Activated CD8-positive, alpha-beta memory T cell treated with anti-CD3 and anti-CD28 coated beads, Interleukin-2, amount 50 U/mL, for 48 hours (primary cell): ENCODE data around the gene HRAS.

Experiments used
- DNase-seq: peaks from one replicate; pipeline ENCODE4 v3.0.0-alpha.2; 2020

HRAS gene

DNA sequence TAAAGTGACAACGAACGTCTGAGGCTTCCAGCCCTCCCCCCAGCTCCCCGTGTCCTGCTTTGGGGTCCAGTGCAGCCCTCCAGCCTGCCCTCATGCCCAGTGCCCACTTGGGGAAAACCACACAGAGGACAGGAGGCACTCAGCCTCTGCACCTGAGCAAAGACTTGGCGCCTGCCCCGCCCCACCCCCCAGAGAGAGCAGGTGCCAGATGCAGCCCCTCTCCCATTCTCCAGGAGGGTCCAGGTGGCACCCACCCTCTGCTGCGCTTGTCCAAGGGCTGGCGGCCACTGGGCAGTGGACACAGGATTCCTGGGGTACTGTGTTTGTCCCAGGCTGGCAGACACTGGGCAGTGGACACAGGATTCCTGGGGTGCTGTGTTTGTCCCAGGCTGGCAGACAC lies 44.0 kb downstream of the HRAS start:
- no peak for DNase-seq

DNA sequence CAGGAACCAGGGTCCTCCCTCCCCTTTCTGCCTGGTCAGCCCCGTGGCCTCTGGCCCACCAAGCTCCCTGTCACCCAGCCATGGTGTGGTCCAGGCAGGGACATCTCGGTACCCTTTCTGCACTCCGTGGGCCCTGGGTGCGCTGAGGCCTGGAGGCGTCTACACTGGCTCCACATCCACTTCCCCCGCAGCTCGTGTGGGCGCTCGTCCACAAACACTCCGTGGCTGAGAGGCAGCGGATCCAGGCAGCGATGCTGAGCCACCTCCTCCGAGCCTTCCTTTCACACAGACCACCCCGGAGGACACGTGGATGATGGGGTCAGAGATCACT lies 44.5 kb downstream of the HRAS start:
- DNase-seq, result no peak

DNA sequence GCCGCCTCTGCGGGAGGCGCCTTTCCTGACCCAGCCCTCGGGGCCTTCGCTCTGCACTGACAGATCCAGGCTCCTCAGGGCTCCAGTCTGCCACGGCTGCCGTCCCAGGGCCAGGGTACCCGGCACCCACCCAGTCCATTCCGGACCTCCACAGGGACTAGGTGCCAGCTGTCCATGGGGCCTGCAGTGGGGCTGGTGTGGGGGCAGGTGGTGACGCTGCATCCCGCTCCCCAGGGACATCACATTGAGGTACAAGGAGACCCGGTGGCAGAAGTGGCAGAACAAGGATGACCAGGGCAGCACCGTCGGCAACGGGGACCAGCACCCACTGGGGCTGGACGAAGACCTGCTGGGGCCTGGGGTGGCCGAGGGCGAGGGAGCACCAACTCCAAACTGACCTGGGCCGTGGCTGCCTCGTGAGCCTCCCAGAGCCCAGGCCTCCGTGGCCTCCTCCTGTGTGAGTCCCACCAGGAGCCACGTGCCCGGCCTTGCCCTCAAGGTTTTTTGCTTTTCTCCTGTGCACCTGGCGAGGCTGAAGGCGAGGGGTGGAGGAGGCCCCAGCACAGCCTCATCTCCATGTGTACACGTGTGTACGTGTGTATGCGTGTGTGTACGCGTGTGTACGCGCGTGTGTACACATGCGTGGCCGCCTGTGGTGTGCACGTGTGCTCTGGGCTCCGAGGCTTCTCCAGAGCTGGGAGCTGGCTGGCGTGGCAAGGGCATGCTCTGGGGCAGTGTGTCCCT lies 45.0 kb downstream of the HRAS start:
- DNase-seq, result no peak

DNA sequence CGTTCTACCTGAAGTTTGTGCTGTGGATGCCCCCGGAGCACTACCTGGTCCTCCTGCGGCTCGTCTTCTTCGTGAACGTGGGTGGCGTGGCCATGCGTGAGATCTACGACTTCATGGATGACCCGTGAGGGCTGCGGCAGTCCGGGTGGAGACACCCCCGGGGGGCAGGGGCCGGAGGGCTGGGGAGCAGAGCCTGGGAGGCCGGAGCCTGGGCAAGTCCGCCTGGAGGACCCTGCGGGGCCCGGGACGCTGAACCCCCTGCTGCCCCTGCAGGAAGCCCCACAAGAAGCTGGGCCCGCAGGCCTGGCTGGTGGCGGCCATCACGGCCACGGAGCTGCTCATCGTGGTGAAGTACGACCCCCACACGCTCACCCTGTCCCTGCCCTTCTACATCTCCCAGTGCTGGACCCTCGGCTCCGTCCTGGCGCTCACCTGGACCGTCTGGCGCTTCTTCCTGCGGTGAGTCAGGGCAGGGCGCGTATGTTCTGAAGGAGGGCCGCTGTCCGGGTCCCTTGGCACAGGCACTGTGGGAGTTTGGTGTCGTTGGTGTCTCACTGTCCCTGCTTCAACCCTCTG lies 45.7 kb downstream of the HRAS start:
- no peak for DNase-seq

DNA sequence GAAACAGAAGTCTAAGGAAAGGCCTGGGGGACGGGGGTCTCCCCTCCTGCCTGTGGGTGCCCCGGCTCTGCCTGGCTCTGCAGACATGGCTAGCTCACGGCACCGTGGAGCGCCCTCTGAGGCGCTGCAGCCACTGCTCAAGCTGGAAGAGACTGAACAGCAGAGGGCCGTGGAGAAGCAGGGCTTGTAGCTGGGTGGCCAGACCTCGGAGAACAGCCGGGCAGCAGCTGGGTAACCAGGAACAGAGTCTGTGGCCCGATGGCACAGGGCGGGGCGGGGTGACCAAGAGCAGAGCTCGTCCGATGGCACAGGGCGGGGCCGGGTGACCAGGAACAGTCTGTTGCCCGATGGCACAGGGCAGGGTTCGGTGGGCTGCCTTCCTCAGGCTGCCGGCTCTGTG lies 46.4 kb downstream of the HRAS start:
- no peak for DNase-seq

DNA sequence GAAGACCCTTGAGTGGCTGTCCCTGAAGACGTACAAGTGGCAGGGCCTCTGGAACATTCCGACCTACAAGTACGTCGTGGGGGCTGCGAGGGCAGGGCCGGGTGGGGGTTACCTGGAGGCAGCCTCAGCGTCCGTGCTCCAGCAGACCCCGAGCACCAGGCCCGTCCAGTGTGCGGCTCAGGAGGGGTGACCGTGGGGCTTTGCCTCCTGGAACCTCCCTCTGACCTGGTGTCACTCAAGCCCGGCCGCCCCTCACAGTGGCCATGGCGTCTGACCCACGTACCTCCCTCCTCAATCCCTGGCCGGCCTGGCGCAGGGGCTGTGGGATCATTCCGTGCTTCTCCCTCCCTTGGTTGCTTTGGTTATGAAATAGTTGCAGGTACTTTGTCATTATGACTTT lies 46.8 kb downstream of the HRAS start:
- DNase-seq, result no peak

DNA sequence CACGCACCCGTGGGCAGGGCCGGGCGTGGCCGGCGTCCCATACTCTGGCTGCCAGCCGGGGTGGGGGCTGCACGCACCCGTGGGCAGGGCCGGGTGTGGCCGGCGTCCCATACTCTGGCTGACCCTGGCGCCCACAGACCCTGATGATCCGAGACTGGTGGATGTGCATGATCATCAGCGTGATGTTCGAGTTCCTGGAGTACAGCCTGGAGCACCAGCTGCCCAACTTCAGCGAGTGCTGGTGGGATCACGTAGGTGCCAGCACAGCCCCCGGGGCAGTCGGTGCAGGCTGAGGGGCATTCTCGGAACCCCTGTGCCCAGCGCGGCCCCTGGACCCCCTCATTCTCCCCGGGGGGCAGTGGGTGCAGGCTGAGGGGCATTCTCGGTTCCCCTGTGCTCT lies 47.3 kb downstream of the HRAS start:
- DNase-seq, result no peak

DNA sequence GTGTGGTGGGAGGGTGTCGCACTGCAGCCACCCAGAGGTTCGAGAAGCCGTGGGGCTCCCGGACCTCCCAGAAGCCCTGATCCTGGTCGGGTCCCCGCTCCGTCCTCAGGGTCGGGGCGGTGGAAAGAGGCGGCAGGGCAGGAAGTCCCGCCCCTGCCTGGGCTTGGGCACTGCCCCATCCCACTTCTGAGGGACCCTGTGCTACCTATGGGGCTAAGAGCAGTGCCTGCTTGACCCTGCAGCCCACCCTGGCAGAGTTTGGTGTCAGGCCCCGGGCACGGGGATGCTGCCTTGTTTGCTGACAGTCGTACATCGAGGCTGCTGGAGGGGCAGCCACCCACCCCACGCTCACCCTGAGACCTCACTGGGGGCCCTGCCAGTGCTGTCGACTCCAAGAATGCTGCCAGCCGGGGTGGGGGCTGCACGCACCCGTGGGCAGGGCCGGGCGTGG lies 47.8 kb downstream of the HRAS start:
- no peak for DNase-seq

DNA sequence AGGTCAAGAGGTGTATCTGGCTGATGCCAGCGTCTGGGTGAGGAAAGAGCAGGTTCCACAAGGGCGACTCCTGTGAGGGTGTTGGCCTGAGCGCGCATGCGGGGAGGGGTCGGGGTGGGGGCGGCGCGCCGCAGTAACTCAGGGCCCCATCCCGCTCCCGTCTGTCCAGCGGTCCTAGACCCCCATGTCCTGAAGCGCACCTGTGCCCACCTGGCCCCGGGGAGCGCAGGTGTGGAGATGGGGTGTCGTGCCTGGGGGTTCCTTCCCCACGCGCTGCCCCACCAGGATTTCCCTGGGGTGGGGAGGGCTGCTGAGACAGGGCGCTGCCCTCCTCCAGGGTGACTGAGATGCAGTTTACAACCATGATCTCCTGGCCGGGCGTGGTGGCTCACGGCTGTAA lies 49.2 kb downstream of the HRAS start:
- DNase-seq, result no peak

DNA sequence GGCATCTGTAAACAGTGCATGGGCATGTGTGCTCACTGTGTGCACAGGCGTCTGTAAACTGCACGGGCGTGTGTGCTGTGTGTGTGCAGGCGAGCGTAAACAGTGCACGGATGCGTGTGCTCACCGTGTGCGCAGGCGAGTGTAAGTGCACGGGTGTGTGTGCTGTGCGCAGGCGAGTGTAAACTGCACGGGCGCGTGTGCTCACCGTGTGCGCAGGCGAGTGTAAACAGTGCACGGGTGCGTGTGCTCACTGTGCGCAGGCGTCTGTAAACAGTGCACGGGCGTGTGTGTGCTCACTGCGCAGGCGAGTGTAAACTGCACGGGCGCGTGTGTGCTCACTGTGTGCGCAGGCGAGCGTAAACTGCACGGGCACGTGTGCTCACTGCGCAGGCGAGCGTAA lies 50.8 kb downstream of the HRAS start:
- no peak for DNase-seq
